ENCODE data around the gene USP8.

USP8 gene

GRCh38 chr15:50531766-50532165 lies 107.6 kb downstream of the USP8 start:
- peaks cover 6% of the 10 kb centered on the region for H3K36me3 Mint-ChIP-seq
- no peak overlapping the region for H3K4me3 Mint-ChIP-seq
- H3K27ac Mint-ChIP-seq = no peak overlapping the region
- ATAC-seq (ENCODE audit: low read depth) (no peak), DNase-seq (ENCODE audit: low spot score in 2 of 2) (no peak)
- no peaks in the 10 kb centered on the region for H3K4me1 Mint-ChIP-seq
- H3K27me3 Mint-ChIP-seq = no peaks in the 10 kb centered on the region
- H3K9me3 Mint-ChIP-seq = peaks cover 3% of the 10 kb centered on the region

GRCh38 chr15:50542887-50543210 lies 118.6 kb downstream of the USP8 start:
- ATAC-seq (ENCODE audit: low read depth) (no peak), DNase-seq (ENCODE audit: low spot score in 2 of 2) (no peak)
- peaks cover 3% of the 10 kb centered on the region for H3K27me3 Mint-ChIP-seq
- no peaks in the 10 kb centered on the region for H3K4me1 Mint-ChIP-seq
- no peaks in the 10 kb centered on the region for H3K36me3 Mint-ChIP-seq
- H3K4me3 Mint-ChIP-seq = no peak overlapping the region
- no peak overlapping the region for H3K27ac Mint-ChIP-seq
- H3K9me3 Mint-ChIP-seq = no peaks in the 10 kb centered on the region

DNA sequence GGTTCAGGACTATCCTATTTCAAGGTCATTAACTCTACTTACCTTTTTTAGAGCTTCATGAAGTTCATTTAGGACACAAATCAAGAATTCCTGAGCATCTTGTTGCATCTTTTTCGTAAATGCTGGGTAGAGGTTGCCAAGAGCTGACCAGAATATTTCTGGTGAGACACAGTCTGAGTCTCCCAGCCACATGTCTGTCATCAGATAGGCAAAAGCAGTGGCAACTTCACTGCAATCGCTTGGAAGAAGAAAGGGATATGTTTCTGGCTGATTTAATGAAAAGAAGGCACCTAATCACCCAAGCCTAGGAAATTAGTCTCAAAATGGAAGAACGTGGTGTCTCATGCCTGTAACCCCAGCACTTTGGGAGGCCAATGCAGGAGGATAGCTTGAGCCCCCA lies 119.4 kb downstream of the USP8 start:
- H3K27me3 Mint-ChIP-seq = peaks cover 2% of the 10 kb centered on the region
- no peaks in the 10 kb centered on the region for H3K9me3 Mint-ChIP-seq
- H3K4me1 Mint-ChIP-seq = no peaks in the 10 kb centered on the region
- ATAC-seq (ENCODE audit: low read depth) (no peak), DNase-seq (ENCODE audit: low spot score in 2 of 2) (no peak)
- H3K4me3 Mint-ChIP-seq = no peak overlapping the region
- H3K27ac Mint-ChIP-seq = no peak overlapping the region
- H3K36me3 Mint-ChIP-seq = no peaks in the 10 kb centered on the region

DNA sequence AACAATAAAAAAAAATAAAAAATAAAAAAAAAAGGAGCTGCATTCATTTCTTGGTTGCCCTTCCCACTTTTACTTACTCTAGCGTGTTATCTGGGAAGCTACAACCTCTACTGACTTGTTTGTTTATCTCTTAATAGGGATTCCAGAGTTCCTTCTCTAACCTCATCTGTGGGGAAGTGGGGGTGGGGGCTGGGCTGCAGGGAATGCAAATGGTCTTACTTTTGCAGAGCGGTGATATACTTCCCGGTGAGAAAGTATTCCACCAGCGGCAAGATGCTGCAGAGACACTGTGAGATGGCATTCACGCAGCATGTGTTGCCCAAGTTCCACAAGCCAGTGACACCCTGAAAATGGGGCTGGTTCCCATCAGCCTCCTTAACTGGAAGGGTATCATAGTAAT lies 120.2 kb downstream of the USP8 start:
- Mint-ChIP-seq H3K27ac (no peak overlapping the region), H3K9me3 (no peaks in the 10 kb centered on the region), H3K4me1 (no peaks in the 10 kb centered on the region), H3K27me3 (peaks cover 2% of the 10 kb centered on the region), H3K36me3 (no peaks in the 10 kb centered on the region), H3K4me3 (no peak overlapping the region)
- no peak for DNase-seq (ENCODE audit: low spot score in 2 of 2)
- ATAC-seq (ENCODE audit: low read depth) = no peak

DNA sequence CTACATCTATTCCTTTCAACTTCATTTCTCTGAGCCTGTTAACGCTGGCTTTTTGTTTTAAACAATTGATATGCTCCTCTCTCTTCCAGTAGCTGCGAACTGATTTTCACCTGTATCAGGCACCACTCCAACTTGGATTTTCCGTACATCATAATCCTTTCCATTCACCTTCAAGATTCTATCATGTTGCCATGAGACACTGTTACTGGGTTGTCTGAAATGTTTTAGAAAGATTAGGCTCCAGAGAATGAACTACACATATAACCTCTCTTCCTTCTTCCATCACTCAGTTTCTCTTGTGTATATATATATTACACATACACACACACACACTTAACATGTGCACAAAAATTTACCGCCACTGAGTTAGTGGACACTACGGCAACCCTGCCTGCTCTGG lies 122.4 kb downstream of the USP8 start, which contains the start of gene USP50:
Gene USP50 (minus strand): TSS at position 101 of the 400 bp plus-strand sequence. CDS start 141 bp downstream, outside the sequence.
- Mint-ChIP-seq H3K27me3 (peaks cover 2% of the 10 kb centered on the region), H3K4me3 (no peak within 1 kb of the TSS), H3K36me3 (no peaks in the 10 kb centered on the region), H3K27ac (no peak within 1 kb of the TSS), H3K4me1 (peaks cover under 1% of the 10 kb centered on the region), H3K9me3 (no peaks in the 10 kb centered on the region)
- DNase-seq (ENCODE audit: low spot score in 2 of 2) = no peak
- no peak for ATAC-seq (ENCODE audit: low read depth)

GRCh38 chr15:50549326-50549725 lies 125.1 kb downstream of the USP8 start:
- peaks cover 2% of the 10 kb centered on the region for H3K27me3 Mint-ChIP-seq

GRCh38 chr15:50552238-50552637 lies 128.0 kb downstream of the USP8 start:
- no peak for DNase-seq (ENCODE audit: low spot score in 2 of 2)
- no peak overlapping the region for H3K4me3 Mint-ChIP-seq
- H3K9me3 Mint-ChIP-seq = no peaks in the 10 kb centered on the region
- H3K36me3 Mint-ChIP-seq = no peaks in the 10 kb centered on the region
- H3K4me1 Mint-ChIP-seq = peaks cover 2% of the 10 kb centered on the region
- H3K27ac Mint-ChIP-seq = no peak overlapping the region
- ATAC-seq (ENCODE audit: low read depth) = no peak
- H3K27me3 Mint-ChIP-seq = no peaks in the 10 kb centered on the region

More at GRCh38 chr15:50549326-50549725, 125.1 kb downstream of the USP8 start:
- Mint-ChIP-seq H3K36me3 (no peaks in the 10 kb centered on the region), H3K27ac (no peak overlapping the region), H3K4me1 (peaks cover 2% of the 10 kb centered on the region), H3K9me3 (no peaks in the 10 kb centered on the region), H3K4me3 (no peak overlapping the region)
- DNase-seq (ENCODE audit: low spot score in 2 of 2) (no peak), ATAC-seq (ENCODE audit: low read depth) (no peak)

DNA sequence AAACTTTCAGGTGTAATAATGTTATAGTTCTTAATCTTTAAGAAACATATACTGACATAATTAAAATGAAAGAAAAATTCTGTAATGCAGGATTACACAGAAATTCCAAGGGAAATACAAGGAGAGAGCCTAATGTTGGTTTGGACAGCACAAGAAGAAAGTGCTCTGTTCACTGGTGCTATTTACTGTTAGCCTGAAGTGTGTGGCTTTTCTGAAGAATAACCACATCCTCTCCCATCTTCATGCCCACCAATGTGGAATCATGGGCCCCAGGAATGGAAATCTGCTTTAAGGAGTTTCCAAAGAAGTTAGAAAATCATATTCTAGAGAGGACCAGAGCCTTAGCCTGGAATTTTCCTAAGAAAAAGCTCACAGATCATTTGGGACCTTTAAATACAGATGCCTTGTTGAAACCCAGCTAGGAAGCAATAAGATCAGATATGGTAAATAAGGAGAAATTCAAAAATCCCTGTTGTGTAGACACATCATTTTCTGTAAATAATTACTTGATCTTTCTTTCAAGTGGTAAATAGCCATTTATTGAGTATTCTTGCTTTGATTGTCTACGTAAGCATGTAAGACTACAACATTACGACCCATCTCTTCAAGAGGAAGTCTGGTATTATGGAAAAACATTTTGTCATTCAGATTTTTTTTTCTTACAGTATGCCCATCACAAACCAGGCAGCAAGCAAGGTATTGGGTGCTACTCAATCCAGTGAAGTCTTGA lies 132.6 kb downstream of the USP8 start:
- peaks cover 5% of the 10 kb centered on the region for H3K36me3 Mint-ChIP-seq
- no peak overlapping the region for H3K4me3 Mint-ChIP-seq
- DNase-seq (ENCODE audit: low spot score in 2 of 2) (no peak), ATAC-seq (ENCODE audit: low read depth) (no peak)
- no peak overlapping the region for H3K27ac Mint-ChIP-seq
- peaks cover 2% of the 10 kb centered on the region for H3K4me1 Mint-ChIP-seq
- no peaks in the 10 kb centered on the region for H3K27me3 Mint-ChIP-seq
- H3K9me3 Mint-ChIP-seq = no peaks in the 10 kb centered on the region

GRCh38 chr15:50558012-50558411 lies 133.8 kb downstream of the USP8 start:
- H3K4me3 Mint-ChIP-seq = no peak overlapping the region
- H3K27ac Mint-ChIP-seq = no peak overlapping the region
- H3K36me3 Mint-ChIP-seq = peaks cover 12% of the 10 kb centered on the region
- no peaks in the 10 kb centered on the region for H3K27me3 Mint-ChIP-seq
- no peaks in the 10 kb centered on the region for H3K9me3 Mint-ChIP-seq
- peaks cover 2% of the 10 kb centered on the region for H3K4me1 Mint-ChIP-seq
- DNase-seq (ENCODE audit: low spot score in 2 of 2) = no peak
- ATAC-seq (ENCODE audit: low read depth) = no peak

DNA sequence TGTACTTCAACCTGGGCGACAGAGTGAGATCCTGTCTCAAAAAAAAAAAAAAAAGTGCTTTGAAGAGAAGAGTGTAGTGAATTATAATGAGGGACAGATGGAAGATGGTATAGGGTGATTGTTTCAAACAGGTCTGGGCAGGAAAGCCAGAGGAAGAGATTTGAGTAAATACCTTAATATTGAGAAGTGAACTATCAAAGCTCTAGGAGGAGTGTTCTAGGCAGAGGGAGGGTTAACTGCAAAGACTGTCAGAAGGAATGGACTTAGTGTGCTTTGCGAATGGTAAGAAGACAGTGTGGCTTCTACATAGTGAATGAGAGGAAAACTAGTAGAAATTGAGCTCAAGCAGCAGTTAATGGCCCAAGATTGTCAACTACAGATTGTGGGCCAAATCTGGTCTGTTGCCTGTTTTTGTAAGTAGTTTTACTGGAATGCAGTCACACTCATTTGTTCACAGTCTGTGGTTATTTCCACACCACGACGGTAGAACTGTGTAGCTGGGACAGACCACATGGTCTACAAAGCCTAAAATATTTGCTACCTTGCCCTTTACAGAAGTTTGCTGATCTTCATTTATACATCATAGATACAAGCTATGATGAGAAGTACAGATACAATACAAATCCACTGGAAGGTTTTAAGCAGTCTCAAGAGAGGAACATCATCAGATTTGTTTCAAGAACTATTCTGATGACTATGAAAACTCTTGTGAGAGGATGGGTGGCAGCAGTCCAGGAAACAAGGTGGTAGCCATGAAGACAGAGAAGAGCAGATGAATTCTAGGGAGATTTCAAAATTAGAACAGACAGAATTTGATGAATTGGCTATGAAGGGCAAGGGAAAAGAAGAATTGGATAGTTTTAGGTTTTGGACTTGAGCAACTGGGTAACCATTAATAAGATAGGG lies 138.8 kb downstream of the USP8 start:
- peaks cover 19% of the 10 kb centered on the region for H3K36me3 Mint-ChIP-seq
- H3K4me1 Mint-ChIP-seq = peaks cover 2% of the 10 kb centered on the region
- H3K27me3 Mint-ChIP-seq = no peaks in the 10 kb centered on the region
- H3K4me3 Mint-ChIP-seq = no peak overlapping the region
- no peak for DNase-seq (ENCODE audit: low spot score in 2 of 2)
- ATAC-seq (ENCODE audit: low read depth) = no peak
- H3K27ac Mint-ChIP-seq = peak overlapping the region; percentile 45
- H3K9me3 Mint-ChIP-seq = no peaks in the 10 kb centered on the region

- no peaks in the 10 kb centered on the region for H3K9me3 Mint-ChIP-seq
- ATAC-seq (ENCODE audit: low read depth) (no peak), DNase-seq (ENCODE audit: low spot score in 2 of 2) (no peak)
- no peak overlapping the region for H3K27ac Mint-ChIP-seq
- H3K4me3 Mint-ChIP-seq = no peak overlapping the region
- peaks cover 21% of the 10 kb centered on the region for H3K36me3 Mint-ChIP-seq
- no peaks in the 10 kb centered on the region for H3K27me3 Mint-ChIP-seq
- H3K4me1 Mint-ChIP-seq = peaks cover 2% of the 10 kb centered on the region
Measured at GRCh38 chr15:50563756-50564155, 139.6 kb downstream of the USP8 start.
